ENCODE results near the gene UCHL3.

DNA sequence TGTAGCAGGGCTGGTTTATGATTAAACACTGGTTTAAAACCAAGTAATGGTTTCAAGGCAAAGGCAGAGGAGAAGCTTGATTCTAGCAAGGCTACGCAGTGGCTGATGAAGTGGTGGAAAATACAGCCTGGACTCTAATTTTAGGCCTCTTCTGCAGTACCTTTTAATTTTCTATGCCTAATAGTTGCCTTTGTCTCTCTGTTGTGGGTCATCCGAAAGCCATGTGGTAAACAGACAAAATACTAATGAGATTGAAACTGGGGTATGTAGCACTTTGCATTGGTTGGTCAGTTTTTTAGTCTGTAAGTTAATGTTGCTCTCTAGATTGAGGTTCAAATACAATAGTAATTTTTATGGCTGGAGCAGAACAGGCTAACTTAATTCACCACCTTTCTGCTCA lies 89.9 kb downstream of the UCHL3 start:
- no peak for TF ChIP-seq POLR2A (IDR thresholded peaks at IDR 0.05)
- TF ChIP-seq, protein P1, sequence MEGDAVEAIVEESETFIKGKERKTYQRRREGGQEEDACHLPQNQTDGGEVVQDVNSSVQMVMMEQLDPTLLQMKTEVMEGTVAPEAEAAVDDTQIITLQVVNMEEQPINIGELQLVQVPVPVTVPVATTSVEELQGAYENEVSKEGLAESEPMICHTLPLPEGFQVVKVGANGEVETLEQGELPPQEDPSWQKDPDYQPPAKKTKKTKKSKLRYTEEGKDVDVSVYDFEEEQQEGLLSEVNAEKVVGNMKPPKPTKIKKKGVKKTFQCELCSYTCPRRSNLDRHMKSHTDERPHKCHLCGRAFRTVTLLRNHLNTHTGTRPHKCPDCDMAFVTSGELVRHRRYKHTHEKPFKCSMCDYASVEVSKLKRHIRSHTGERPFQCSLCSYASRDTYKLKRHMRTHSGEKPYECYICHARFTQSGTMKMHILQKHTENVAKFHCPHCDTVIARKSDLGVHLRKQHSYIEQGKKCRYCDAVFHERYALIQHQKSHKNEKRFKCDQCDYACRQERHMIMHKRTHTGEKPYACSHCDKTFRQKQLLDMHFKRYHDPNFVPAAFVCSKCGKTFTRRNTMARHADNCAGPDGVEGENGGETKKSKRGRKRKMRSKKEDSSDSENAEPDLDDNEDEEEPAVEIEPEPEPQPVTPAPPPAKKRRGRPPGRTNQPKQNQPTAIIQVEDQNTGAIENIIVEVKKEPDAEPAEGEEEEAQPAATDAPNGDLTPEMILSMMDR (IDR thresholded peaks at IDR 0.05), result no peak

Measured in testis (tissue), 2 donors.